B cell (primary cell): ENCODE measurements around the gene GET4. TPM values are rescaled to one million over a fixed set of nuclear protein-coding genes. Genes with fewer than 3 reads are reported as not detected.

Source experiments
- ATAC-seq: fragments of 200-7000 bp; cut with Tn5 transposase; one replicate; pipeline ENCODE4 v1.10.0; 2021; ENCODE audit warnings: low read depth, mild to moderate bottlenecking, moderate number of reproducible peaks, moderate library complexity
- CTCF ChIA-PET: fragments of 350-600 bp; sonication (Branson Sonifier 250); formaldehyde crosslinking; loops from one replicate; lab custom pipeline; 2021; ENCODE audit warnings: antibody characterized with exemption, inconsistent platforms; lab: Charles Lee
- POLR2A ChIA-PET: fragments of 350-600 bp; sonication (Branson Sonifier 250); formaldehyde crosslinking; loops from one replicate; lab custom pipeline; 2021; ENCODE audit warnings: antibody characterized with exemption; lab: Charles Lee
- DNase-seq: peaks from one replicate; pipeline ENCODE4 v3.0.0; 2013
- H2AFZ ChIP-seq: 2 replicates; pipeline ENCODE4 v1.6.1; 2012; ENCODE audit warnings: mild to moderate bottlenecking, low read depth, low read length; ENCODE audit not compliant: insufficient read depth, poor library complexity, severe bottlenecking
- H3K27ac ChIP-seq, 2 donors: 1 replicate in 1 of 2; 2 replicates in 1 of 2; pipeline ENCODE4 v1.5.1; 2012 to 2013; ENCODE audit warnings: low read length in 2 of 2, mild to moderate bottlenecking in 2 of 2, moderate library complexity in 1 of 2
- H3K27me3 ChIP-seq, 4 experiments: fragments of 200-600 bp in 1 of 4; sonication (generic) in 1 of 4; replicated peaks in 1 of 4; 1 replicate in 2 of 4; 2 replicates in 2 of 4; pipeline versions ENCODE4 v1.6.1 to v1.7.0; 2013 to 2016; ENCODE audit warnings: low read length in 3 of 4, mild to moderate bottlenecking in 2 of 4, mixed read lengths in 1 of 4, moderate library complexity in 1 of 4; ENCODE audit not compliant: insufficient read depth in 4 of 4, control insufficient read depth in 3 of 4; ENCODE audit errors: control extremely low read depth in 1 of 4
- H3K36me3 ChIP-seq, 2 experiments: replicated peaks in 1 of 2; 1 replicate in 1 of 2; 2 replicates in 1 of 2; pipeline versions ENCODE4 v1.6.1 to v1.7.1; 2013; ENCODE audit warnings: low read length in 1 of 2; ENCODE audit not compliant: insufficient read depth in 2 of 2, control insufficient read depth in 1 of 2; ENCODE audit errors: control extremely low read depth in 1 of 2, extremely low read depth in 1 of 2
- H3K4me1 ChIP-seq, 2 donors: fragments of 200-600 bp in 1 of 2; sonication (generic) in 1 of 2; 1 replicate in 1 of 2; 2 replicates in 1 of 2; pipeline versions ENCODE4 v1.5.1 to v1.6.1; 2013 to 2017; ENCODE audit warnings: low read length in 2 of 2; ENCODE audit not compliant: control insufficient read depth in 2 of 2, insufficient read depth in 2 of 2
- H3K4me2 ChIP-seq: replicated peaks from 2 replicates; pipeline ENCODE3; 2012; ENCODE audit warnings: mild to moderate bottlenecking, low read depth, low read length; ENCODE audit not compliant: poor library complexity, severe bottlenecking
- H3K4me3 ChIP-seq, 5 experiments: fragments of 200-600 bp in 1 of 5; sonication (generic) in 1 of 5; 1 replicate in 3 of 5; 2 replicates in 2 of 5; pipeline versions ENCODE4 v1.5.1 to v1.7.0; 2011 to 2016; ENCODE audit warnings: low read length in 4 of 5, mild to moderate bottlenecking in 4 of 5, low read depth in 2 of 5, control low read depth in 1 of 5, moderate library complexity in 1 of 5; ENCODE audit not compliant: insufficient read depth in 1 of 5; ENCODE audit errors: control extremely low read depth in 1 of 5, extremely low read depth in 1 of 5
- H3K79me2 ChIP-seq: fragments of 200-600 bp; sonication (generic); one replicate; pipeline ENCODE4 v1.6.0; 2016; ENCODE audit warnings: low read length; ENCODE audit not compliant: control insufficient read depth, insufficient read depth
- H3K9ac ChIP-seq: fragments of 200-600 bp; sonication (generic); 2 replicates; pipeline ENCODE4 v1.6.1; 2017; ENCODE audit warnings: mild to moderate bottlenecking, low read length, moderate library complexity
- H3K9me3 ChIP-seq, 3 donors: one replicate each; pipeline versions ENCODE4 v1.6.1 to v1.7.1; 2013; ENCODE audit warnings: low read length in 2 of 3; ENCODE audit not compliant: control insufficient read depth in 2 of 3, insufficient read depth in 1 of 3; ENCODE audit errors: control extremely low read depth in 1 of 3
- H4K20me1 ChIP-seq: 2 replicates; pipeline ENCODE4 v1.6.0; 2012; ENCODE audit warnings: mild to moderate bottlenecking, low read length; ENCODE audit not compliant: insufficient read depth, control insufficient read depth, poor library complexity, severe bottlenecking
- H3K27ac Mint-ChIP-seq: one replicate; pipeline ENCODE4 v1.8.0; 2021; ENCODE audit warnings: mixed read lengths
- H3K27me3 Mint-ChIP-seq: one replicate; pipeline ENCODE4 v1.8.0; 2021; ENCODE audit warnings: mixed read lengths
- H3K4me1 Mint-ChIP-seq: one replicate; pipeline ENCODE4 v1.8.0; 2021; ENCODE audit warnings: mixed read lengths
- H3K4me3 Mint-ChIP-seq: one replicate; pipeline ENCODE4 v1.8.0; 2021; ENCODE audit warnings: mixed read lengths
- H3K9me3 Mint-ChIP-seq: one replicate; pipeline ENCODE4 v1.8.0; 2022; ENCODE audit warnings: mixed read lengths; ENCODE audit not compliant: insufficient read depth
- EZH2 ChIP-seq: IDR thresholded peaks from 2 replicates; pipeline ENCODE4 v1.6.1; 2012; ENCODE audit warnings: borderline replicate concordance, low read depth, mild to moderate bottlenecking, moderate library complexity, low read length; ENCODE audit not compliant: insufficient read depth, poor library complexity, severe bottlenecking
- WGBS: methylation state at CpG from one replicate; pipeline ENCODE4 v1.1.5; 2013; ENCODE audit warnings: missing lambda C conversion rate; ENCODE audit not compliant: insufficient coverage; 5-methylcytosine and 5-hydroxymethylcytosine counted together
- intact Hi-C: fragments of 100-400 bp; cut with micrococcal nuclease; formaldehyde crosslinking; loops from one replicate; pipeline ENCODE4 v1.10.0; 2022
- polyA plus RNA-seq: library from polyadenylated mRNA; depleted of rRNA; stranded (reverse); fragments of >200 nt; gene quantifications from 2 replicates; pipeline ENCODE4 v1.2.3, GENCODE V29; 2012
- total RNA-seq, 2 donors: library from RNA; stranded (reverse); fragments of 120-200 nt in 1 of 2; gene quantifications; 1 replicate in 1 of 2; 2 replicates in 1 of 2; pipeline versions ENCODE4 v1.2.3 to v1.2.4, GENCODE V29; 2013 to 2022
- TF ChIP-seq, protein P1 (sequence below): fragments of 200-600 bp; IDR thresholded peaks from one replicate; pipeline ENCODE4 v1.8.0; 2022; ENCODE audit warnings: antibody characterized with exemption, mild to moderate bottlenecking

Gene GET4
- total and polyA plus RNA-seq, 2 donors (not counting 1 experiment from before 2014, with no cell fraction given): 53.5 to 65.5 TPM

DNA sequence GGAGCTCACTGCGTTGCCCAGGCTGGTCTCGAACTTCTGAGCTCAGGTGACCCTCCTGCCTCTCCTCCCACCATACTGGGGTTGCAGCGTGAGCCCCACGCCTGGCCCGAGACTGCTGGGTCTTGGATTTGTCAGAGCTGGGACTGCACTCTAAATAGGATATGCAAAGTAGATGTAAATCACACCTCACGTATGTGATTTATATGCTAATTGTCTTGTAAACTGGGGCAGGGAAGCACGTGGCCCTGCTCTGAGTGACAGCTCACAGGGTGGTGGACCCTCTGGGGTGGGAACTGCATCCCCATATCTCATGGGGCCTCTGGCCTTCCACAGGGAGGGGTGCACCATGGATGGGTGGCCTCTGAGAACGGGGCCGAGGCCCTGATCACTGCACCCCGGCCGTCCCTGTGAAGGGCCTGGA is 34.1 kb downstream of the GET4 start:
- ATAC-seq (no peak), DNase-seq (no peak)
- Histone ChIP-seq H3K27ac (peak overlapping the region in 1 of 2 donors; percentile 33), H3K9ac (peak overlapping the region; percentile 65), H4K20me1 (no peaks in the 10 kb centered on the region), H3K36me3 (no peaks in the 10 kb centered on the region), H3K4me3 (peak overlapping the region in 3 of 5 experiments; percentile 48 to 61 (median 54)), H3K9me3 (peaks cover 0 to 11% (median 0%) of the 10 kb centered on the region in 3 donors), H3K4me2 (peak overlapping the region; percentile 89), H3K4me1 (peaks cover 16 to 20% of the 10 kb centered on the region in 2 donors), H3K27me3 (no peaks in the 10 kb centered on the region), H3K79me2 (no peaks in the 10 kb centered on the region), H2AFZ (no peak overlapping the region)
- H3K27ac Mint-ChIP-seq: peak overlapping the region; percentile 68
- intact Hi-C loops: loop anchor here (1.0 to 10.0 kb wide), 4 partner anchors 13 to 154 kb away; partner anchors contain the start of genes ADAP1 and COX19
- H3K27me3 Mint-ChIP-seq: no peaks in the 10 kb centered on the region
- 68% methylated on average over 5 of the region's 11 CpGs for WGBS
- TF ChIP-seq, protein P1, sequence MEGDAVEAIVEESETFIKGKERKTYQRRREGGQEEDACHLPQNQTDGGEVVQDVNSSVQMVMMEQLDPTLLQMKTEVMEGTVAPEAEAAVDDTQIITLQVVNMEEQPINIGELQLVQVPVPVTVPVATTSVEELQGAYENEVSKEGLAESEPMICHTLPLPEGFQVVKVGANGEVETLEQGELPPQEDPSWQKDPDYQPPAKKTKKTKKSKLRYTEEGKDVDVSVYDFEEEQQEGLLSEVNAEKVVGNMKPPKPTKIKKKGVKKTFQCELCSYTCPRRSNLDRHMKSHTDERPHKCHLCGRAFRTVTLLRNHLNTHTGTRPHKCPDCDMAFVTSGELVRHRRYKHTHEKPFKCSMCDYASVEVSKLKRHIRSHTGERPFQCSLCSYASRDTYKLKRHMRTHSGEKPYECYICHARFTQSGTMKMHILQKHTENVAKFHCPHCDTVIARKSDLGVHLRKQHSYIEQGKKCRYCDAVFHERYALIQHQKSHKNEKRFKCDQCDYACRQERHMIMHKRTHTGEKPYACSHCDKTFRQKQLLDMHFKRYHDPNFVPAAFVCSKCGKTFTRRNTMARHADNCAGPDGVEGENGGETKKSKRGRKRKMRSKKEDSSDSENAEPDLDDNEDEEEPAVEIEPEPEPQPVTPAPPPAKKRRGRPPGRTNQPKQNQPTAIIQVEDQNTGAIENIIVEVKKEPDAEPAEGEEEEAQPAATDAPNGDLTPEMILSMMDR: no peak
- no peak for TF ChIP-seq EZH2
- ChIA-PET POLR2A (interaction anchor here (0.7 to 1.7 kb wide), 6 partner anchors 13 to 315 kb away, joined by 3 to 6 read pairs (median 4); partner anchors contain the start of gene ADAP1), CTCF (interaction anchor here (0.9 to 4.5 kb wide), 11 partner anchors 12 to 266 kb away, joined by 3 to 47 read pairs (median 5); a partner anchor contains a TSS)
- peaks cover 18% of the 10 kb centered on the region for H3K4me1 Mint-ChIP-seq
- H3K4me3 Mint-ChIP-seq: peak overlapping the region; percentile 85
- no peaks in the 10 kb centered on the region for H3K9me3 Mint-ChIP-seq

DNA sequence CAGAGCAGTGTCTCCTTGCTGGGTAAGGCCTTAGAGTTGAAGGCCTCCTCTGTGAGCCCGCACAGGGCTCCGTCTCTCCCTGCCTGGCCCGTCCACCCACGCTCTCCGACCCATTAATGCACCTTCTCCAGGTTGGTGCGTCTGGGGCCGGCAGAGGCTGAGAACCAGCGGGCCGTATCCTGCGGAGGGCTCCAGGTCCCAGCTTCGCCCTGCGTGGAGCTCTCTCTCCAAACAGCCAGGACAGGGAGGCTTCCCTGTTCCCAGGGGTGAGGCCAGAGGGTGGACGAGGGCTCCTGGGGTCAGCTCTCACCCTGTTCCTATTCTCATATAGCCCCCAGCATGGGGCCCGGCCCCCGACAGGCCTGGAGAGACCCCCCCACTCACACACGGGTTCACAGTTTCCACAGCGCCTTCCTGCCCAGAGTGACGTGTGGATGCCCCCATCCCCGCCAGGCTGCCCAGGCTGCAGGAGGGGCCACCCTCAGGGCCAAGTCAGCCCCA is 34.6 kb downstream of the GET4 start:
- Mint-ChIP-seq H3K27me3 (no peaks in the 10 kb centered on the region), H3K9me3 (no peaks in the 10 kb centered on the region), H3K4me1 (peaks cover 18% of the 10 kb centered on the region), H3K27ac (no peak overlapping the region), H3K4me3 (no peak overlapping the region)
- no peaks in the 10 kb centered on the region for H3K27me3 ChIP-seq
- TF ChIP-seq, protein P1: no peak
- no peak for TF ChIP-seq EZH2
- H3K4me3 ChIP-seq: no peak overlapping the region
- H3K9ac ChIP-seq: no peak overlapping the region
- WGBS: 83% methylated on average over 19 of the region's 19 CpGs
- no peaks in the 10 kb centered on the region for H3K79me2 ChIP-seq
- ATAC-seq (no peak), DNase-seq (no peak)
- no peak overlapping the region for H3K27ac ChIP-seq
- peaks cover 0 to 11% (median 0%) of the 10 kb centered on the region in 3 donors for H3K9me3 ChIP-seq
- intact Hi-C loops: loop anchor here (1.0 to 10.0 kb wide), 4 partner anchors 12 to 154 kb away; partner anchors contain the start of genes ADAP1 and COX19
- no peaks in the 10 kb centered on the region for H4K20me1 ChIP-seq
- peaks cover 16 to 20% of the 10 kb centered on the region in 2 donors for H3K4me1 ChIP-seq
- CTCF ChIA-PET: interaction anchor here (0.6 to 4.5 kb wide), 9 partner anchors 12 to 265 kb away, joined by 3 to 47 read pairs (median 14); no protein-coding TSS in a partner anchor
- no peaks in the 10 kb centered on the region for H3K36me3 ChIP-seq
- H2AFZ ChIP-seq: no peak overlapping the region
- POLR2A ChIA-PET: interaction anchor here (1.1 kb wide), 1 partner anchor 40 kb away, joined by 3 read pairs; no protein-coding TSS in a partner anchor
- H3K4me2 ChIP-seq: peak overlapping the region; percentile 89
